NCI-H2029 treated with DMSO at 0.1 percent for 48 hours (cell line): Measurements from ENCODE around the gene LGALS7B.
"Not testable (repeated sequence)": the region's sequence is repeated elsewhere in the genome, so short reads cannot be mapped to it uniquely, and the experiment has no call there.

Experiments
- DNase-seq: peaks from one replicate; lab custom pipeline; 2025; lab: John Stamatoyannopoulos, UW

LGALS7B gene

GRCh38 chr19:38797781-38798180, 8.8 kb downstream of the LGALS7B start:
- DNase-seq = not testable (repeated sequence)

DNA sequence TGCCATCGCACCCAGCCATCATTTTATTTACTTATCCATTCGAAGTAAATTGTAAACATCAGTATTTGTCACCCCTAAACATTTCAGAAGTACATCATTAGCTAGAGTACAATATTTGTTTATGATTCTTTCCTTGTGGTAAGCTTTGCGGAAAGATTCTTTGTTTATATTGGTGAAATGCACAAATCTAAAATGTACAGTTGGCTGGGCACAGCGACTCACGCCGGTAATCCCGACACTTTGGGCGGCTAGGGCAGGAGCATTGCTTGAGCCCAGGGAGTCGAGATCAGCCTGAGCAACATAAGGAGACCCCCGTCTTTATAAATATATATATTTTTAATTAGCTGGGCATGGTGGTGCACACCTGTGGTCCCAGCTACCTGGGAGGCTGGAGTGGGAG, 10.1 kb downstream of the LGALS7B start:
- DNase-seq = no peak

- no peak for DNase-seq
These were observed 11.8 kb downstream of the LGALS7B start for GRCh38 chr19:38800577-38801347.

DNA sequence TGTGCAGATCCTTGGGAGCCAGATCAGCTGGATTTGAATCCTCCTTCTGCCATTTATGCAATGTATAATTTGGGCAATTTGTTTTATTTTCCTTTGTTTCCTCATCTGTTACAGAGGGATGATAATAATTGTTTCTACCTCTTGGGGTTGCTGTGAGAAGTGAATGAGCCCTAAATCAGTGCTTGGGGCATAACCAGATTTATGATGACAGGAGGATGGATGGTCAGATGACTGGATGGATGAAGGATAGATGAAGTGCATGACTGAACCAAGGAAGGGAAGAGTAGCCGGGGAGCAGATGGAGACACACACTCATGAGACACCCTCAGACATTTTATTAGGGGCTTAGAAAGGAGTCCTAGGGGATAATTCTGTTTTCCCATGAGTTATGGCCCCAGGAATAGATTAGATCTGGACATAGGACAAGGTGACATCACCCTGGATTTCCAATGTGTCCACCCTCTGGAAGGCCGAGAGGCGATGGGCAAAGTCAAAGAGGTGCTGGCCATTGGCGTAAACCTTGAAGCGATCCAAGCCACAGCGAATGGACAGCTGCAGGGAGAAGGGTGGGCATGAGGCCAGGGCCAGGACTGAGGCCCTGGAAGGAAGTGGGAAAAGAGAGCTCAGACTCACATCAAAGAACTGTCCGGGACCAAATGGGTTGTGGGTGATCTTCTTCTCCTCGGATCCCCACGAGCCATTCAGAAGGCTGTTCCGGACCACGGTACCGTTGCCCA, 12.5 kb downstream of the LGALS7B start:
- DNase-seq = no peak

DNA sequence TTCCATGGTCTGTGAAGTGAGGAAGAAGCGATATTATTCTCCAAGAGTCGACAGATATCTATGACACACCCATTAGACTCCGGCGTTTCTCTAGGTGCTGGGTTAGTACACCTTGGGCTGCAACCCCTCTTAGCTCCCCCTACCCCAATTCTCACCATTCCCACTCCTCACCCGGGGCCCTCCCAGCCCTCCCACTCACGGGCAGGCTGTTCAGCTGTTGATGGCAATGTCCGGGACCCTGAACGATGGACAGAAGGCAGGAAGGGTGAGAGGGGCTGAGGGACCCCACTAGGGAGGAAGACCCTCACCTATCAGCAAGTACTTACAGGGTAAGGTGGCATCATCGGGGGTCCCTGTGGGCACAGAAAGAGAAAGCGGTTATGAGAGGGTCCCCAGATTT, 14.5 kb downstream of the LGALS7B start:
- no peak for DNase-seq

GRCh38 chr19:38805180-38805579, 16.2 kb downstream of the LGALS7B start:
- no peak for DNase-seq

GRCh38 chr19:38806371-38806770, 17.4 kb downstream of the LGALS7B start:
- DNase-seq = no peak

GRCh38 chr19:38807374-38808098, 18.5 kb downstream of the LGALS7B start:
- DNase-seq = not testable (repeated sequence)

GRCh38 chr19:38808741-38809140, 19.7 kb downstream of the LGALS7B start:
- DNase-seq = no peak

- no peak for DNase-seq
These were observed 20.7 kb downstream of the LGALS7B start for GRCh38 chr19:38809592-38810252.

DNA sequence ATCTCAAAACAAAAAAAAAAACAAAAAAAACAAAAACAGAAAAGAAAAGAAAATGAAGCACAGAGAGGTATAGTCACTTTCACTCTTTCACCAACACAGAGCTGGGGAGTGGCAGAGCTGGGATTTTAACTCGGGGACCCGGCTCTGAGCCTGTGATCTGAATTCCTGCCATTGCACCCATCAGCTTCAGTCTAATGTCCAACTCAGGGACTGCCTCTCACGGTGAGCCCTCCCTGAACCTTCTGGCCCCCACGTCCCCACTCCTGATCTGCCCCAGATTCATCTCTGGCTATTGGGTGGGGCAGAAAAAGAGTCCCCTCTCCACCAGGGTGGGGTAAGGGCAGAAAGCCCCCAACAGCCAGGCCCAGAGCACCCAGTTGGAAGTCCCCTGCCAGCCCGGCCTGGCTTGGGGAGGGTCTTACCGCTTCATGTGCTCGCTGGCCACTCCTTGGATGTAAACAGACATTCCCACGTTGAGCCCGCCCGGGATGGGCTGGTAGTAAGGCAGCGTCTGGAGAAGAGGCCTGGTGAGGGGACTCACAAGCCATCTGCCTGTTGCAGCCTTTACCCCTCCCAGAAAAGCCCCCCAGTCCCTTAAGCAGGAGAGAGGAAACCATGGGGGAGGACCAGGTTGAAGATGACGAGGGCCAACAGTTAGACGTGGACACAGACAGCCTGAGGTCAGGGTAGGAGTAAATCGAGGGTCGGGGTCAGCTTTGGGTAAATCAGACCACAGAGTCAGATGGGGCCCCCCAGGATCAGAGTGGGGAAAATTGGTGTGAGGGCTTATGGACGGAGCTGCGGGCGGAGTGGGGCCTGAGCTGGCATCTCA, 23.2 kb downstream of the LGALS7B start:
- no peak for DNase-seq

GRCh38 chr19:38812841-38813320, 23.9 kb downstream of the LGALS7B start, which contains the start of gene LGALS4:
TSS of gene LGALS4 (minus strand) at chr19:38812945. CDS start at chr19:38812886, 59 bp downstream.
- DNase-seq = no peak

DNA sequence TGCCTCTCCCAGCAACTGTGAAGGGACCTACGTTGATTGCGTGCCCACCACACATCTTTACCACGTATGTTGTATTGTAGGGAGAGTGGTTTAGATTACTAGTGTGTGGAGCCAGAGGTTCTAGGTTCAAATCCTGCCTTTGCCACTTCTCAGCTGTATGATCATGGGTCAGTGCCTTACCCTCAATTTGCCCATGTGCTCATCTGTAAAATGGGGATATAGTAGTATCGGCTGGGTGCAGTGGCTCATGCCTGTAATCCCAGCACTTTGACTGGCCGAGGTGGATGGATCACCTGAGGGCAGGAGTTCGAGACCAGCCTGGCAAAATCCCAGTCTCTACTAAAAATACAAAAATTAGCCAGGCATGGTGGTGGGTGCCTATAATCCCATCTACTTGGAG, 24.3 kb downstream of the LGALS7B start:
- no peak for DNase-seq

GRCh38 chr19:38813932-38814331, 24.9 kb downstream of the LGALS7B start:
- not testable (repeated sequence) for DNase-seq

DNA sequence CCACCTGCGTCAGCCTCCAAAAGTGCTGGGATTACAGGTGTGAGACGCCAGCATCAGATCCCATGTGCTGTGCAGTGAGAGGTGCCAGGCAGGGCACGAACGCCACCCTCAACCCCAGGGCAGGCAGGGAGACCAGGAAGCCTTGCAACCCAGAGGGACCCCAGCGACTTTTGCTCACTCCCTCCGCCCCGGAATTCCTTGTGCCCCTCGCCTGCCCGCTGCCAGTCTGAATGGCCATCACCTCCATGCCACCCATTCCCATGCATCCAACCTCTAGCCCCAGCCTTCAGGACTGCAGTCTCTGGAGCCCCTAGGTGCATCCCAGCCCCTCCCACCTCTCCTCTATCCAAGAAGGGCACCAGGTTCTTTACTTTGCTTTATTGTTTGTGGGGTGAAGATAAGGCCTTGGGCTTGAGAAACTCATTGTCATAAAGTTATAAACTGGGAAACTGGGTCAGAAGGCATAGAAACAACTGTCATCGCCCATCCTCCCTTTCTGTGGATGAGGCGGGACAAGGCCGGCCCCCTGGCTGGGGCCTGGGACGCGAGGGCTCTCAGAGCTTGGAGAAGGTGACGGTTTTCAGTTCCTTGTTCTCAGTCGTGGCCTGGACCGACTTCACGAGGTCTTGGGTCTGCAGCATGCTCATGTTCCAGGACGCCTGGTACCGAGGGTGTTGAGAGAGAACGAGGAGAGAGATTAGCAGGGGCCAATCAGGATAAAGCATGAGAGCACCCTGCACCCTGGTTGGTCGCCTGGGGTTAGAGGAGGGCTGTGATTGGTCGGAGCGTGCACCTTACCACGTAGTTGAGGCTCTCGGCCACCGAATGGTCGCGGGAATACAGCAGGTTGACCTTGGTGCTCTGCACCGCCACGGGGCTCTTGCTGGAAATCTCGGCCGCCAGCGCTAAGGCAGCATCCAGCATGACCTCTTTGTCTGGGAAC, 26.3 kb downstream of the LGALS7B start:
- no peak for DNase-seq

- no peak for DNase-seq
These were observed 27.2 kb downstream of the LGALS7B start for GRCh38 chr19:38816131-38816750.

DNA sequence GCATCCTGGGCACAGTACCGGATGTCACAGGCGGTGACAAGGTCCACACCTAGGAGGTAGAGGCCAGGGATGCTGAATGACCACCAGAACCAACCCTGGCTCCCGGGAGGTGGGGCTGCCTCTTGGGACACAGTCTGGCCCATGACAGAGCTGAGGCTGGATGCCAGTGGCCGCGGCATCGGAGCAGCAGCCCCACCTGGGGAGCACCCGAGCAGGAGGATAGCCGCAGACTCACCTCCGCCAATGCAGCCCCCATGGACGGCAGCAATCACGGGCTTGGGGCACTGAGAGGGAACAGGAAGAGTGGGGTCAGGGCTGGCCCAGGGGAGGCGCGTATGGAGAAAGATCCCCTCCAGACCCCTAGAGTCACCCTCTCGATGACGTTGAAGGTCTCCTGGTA, 28.1 kb downstream of the LGALS7B start:
- no peak for DNase-seq

GRCh38 chr19:38819231-38819920, 30.4 kb downstream of the LGALS7B start:
- no peak for DNase-seq
